Measurements from ENCODE around the gene CUX1.

DNA sequence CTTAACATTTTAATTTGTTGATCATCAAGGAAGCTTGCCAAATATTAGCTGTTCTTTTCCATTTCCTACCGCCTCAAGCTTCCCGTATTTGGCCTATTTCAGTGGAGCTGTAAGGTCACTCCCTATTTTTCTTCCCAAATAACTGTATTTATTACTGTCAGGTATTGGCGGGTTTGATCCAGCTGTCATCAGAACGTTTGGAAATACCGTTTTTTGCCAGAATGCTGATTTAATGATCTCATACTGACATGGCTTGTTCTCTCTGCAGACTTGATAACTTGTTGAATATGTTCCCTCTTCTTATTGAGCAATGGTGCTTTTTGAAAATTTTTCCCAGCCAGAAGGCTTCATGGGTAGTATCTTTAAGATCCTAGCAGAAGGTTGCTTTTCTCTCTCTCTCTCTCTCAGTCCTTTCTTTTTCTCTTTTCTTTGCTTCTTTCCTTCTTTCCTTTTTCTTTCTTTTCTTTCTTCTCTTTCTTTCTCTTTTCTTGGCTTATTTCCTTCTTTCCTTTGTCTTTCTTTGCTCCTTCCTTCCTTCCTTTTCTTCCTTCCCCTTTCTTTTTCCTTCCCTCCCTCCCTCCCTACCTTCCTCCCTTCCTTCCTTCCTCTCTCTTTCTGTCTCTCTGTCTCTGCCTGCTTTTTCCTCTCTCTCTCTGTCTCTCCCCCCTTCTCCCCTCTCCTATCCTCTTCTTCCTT is 42.1 kb downstream of the CUX1 start:
- TF ChIP-seq, protein P1, sequence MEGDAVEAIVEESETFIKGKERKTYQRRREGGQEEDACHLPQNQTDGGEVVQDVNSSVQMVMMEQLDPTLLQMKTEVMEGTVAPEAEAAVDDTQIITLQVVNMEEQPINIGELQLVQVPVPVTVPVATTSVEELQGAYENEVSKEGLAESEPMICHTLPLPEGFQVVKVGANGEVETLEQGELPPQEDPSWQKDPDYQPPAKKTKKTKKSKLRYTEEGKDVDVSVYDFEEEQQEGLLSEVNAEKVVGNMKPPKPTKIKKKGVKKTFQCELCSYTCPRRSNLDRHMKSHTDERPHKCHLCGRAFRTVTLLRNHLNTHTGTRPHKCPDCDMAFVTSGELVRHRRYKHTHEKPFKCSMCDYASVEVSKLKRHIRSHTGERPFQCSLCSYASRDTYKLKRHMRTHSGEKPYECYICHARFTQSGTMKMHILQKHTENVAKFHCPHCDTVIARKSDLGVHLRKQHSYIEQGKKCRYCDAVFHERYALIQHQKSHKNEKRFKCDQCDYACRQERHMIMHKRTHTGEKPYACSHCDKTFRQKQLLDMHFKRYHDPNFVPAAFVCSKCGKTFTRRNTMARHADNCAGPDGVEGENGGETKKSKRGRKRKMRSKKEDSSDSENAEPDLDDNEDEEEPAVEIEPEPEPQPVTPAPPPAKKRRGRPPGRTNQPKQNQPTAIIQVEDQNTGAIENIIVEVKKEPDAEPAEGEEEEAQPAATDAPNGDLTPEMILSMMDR (conservative IDR thresholded peaks at IDR 0.05; ENCODE audit: low read depth, low read length) = no peak
- TF ChIP-seq EZH2 (IDR thresholded peaks at IDR 0.05; ENCODE audit: low read length, unreplicated experiment) (no peak), EZH2phosphoT487 (IDR thresholded peaks at IDR 0.05; ENCODE audit: borderline replicate concordance, low read length) (no peak)
